A673 (cell line): ENCODE results near the gene MAN2A2. TPM values are rescaled to one million over a fixed set of nuclear protein-coding genes. Genes with fewer than 3 reads are reported as not detected.
"Not testable (repeated sequence)": the region's sequence is repeated elsewhere in the genome, so short reads cannot be mapped to it uniquely, and the experiment has no call there.

ENCODE experiments used
- BruUV-seq: library from RNA; stranded (reverse); fragments of 400-500 nt; replicated peaks from 2 replicates; lab custom pipeline; 2021; lab: Mats Ljungman, UMichigan
- CTCF ChIA-PET: fragments of 300-600 bp; sonication (Branson Sonifier 250); formaldehyde crosslinking; loops from one replicate; lab custom pipeline; 2022; ENCODE audit warnings: antibody characterized with exemption; lab: Charles Lee
- POLR2A ChIA-PET: fragments of 300-600 bp; sonication (Branson Sonifier 250); formaldehyde crosslinking; loops from one replicate; lab custom pipeline; 2022; ENCODE audit warnings: antibody characterized with exemption; ENCODE audit not compliant: low non-redundant PET; lab: Charles Lee
- DNase-seq: peaks from one replicate; pipeline ENCODE4 v3.0.0-alpha.2; 2015; ENCODE audit warnings: low spot score
- H3K27ac ChIP-seq: fragments of 200-600 bp; sonication (generic); 2 replicates; pipeline ENCODE4 v1.5.1; 2016; ENCODE audit warnings: mixed run types, low read depth, mild to moderate bottlenecking, mixed read lengths, antibody characterized with exemption, low read length; ENCODE audit not compliant: poor library complexity, severe bottlenecking
- H3K27me3 ChIP-seq: fragments of 200-600 bp; sonication (generic); replicated peaks from 2 replicates; pipeline ENCODE4 v1.6.1; 2017; ENCODE audit warnings: mixed run types, low read depth, mild to moderate bottlenecking, mixed read lengths, antibody characterized with exemption, low read length; ENCODE audit not compliant: insufficient read depth, poor library complexity
- H3K36me3 ChIP-seq: fragments of 200-600 bp; sonication (generic); 2 replicates; pipeline ENCODE4 v1.6.1; 2016; ENCODE audit warnings: mixed run types, mild to moderate bottlenecking, mixed read lengths, antibody characterized with exemption, low read length; ENCODE audit not compliant: insufficient read depth, poor library complexity, severe bottlenecking
- H3K4me1 ChIP-seq: fragments of 200-600 bp; sonication (generic); 2 replicates; pipeline ENCODE4 v1.6.1; 2017; ENCODE audit warnings: mixed run types, mild to moderate bottlenecking, mixed read lengths, antibody characterized with exemption, low read length; ENCODE audit not compliant: insufficient read depth, poor library complexity, severe bottlenecking
- H3K4me3 ChIP-seq: fragments of 200-600 bp; sonication (generic); 2 replicates; pipeline ENCODE4 v1.5.1; 2016; ENCODE audit warnings: low read depth, mixed run types, mild to moderate bottlenecking, mixed read lengths, low read length; ENCODE audit not compliant: poor library complexity, severe bottlenecking
- H3K9me3 ChIP-seq: fragments of 200-600 bp; sonication (generic); 2 replicates; pipeline ENCODE4 v1.6.1; 2016; ENCODE audit warnings: mixed run types, low read depth, mild to moderate bottlenecking, mixed read lengths, antibody characterized with exemption, low read length; ENCODE audit not compliant: poor library complexity, severe bottlenecking
- EZH2 ChIP-seq: fragments of 200-600 bp; sonication (generic); IDR thresholded peaks from 2 replicates; pipeline ENCODE4 v1.6.1; 2017; ENCODE audit warnings: borderline replicate concordance, low read depth, mild to moderate bottlenecking, mixed read lengths, antibody characterized with exemption, low read length; ENCODE audit not compliant: poor library complexity, severe bottlenecking
- intact Hi-C: fragments of 100-400 bp; cut with micrococcal nuclease; formaldehyde crosslinking; loops from one replicate; pipeline ENCODE4 v1.10.0; 2022; ENCODE audit not compliant: unreplicated experiment
- total RNA-seq: library from RNA; stranded (reverse); gene quantifications from 2 replicates; pipeline ENCODE4 v1.2.3, GENCODE V29; 2021
- TF ChIP-seq, protein P1 (sequence below): fragments of 300-800, 200-600 bp; sonication (generic); conservative IDR thresholded peaks from 2 replicates; pipeline ENCODE4 v1.5.1; 2017; ENCODE audit warnings: low read depth, mild to moderate bottlenecking, antibody characterized with exemption, low read length, moderate library complexity, mixed read lengths

Gene MAN2A2
- total RNA-seq, 1 experiment from 2014 or later, result 75.7 TPM

DNA sequence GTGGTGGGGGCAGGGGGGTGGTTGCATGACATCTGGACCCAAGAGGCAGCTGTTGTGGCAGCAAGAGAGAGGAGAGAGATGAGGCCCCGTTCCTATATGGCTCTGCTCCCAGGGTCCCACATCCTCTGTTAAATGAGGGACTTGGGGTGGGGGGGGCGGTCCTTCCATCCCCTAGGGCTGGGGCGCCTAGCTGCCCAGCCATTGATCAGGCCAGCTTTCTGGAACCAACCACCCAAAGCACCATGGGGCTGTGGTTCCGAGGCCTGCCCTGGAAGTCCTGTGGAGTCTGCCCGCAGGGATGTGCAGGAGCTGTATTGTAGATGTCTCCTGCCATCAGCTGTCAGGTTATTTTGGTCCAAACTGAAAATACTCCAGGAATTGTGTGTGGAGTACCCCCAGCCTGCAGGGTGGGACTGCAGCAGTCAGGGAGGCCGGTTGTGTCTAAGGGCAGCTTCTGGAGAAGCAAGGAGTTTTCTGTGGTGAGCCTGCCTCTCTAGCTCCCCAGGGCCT lies 29.6 kb upstream of the MAN2A2 start:
- no TSS peak for BruUV-seq
- intact Hi-C loops, result loop anchor here (5.0 kb wide), 1 partner anchor 211 kb away; no protein-coding TSS in a partner anchor
- H3K27ac ChIP-seq, result peak overlapping the region; percentile 90
- ChIA-PET CTCF (interaction anchor here (0.6 to 1.4 kb wide), 2 partner anchors 12 to 551 kb away, joined by 3 to 17 read pairs; no protein-coding TSS in a partner anchor), POLR2A (no interaction called here)
- H3K9me3 ChIP-seq, result no peaks in the 10 kb centered on the region
- no peak overlapping the region for H3K4me3 ChIP-seq
- H3K27me3 ChIP-seq, result no peaks in the 10 kb centered on the region
- peaks cover 39% of the 10 kb centered on the region for H3K4me1 ChIP-seq
- TF ChIP-seq, protein P1, sequence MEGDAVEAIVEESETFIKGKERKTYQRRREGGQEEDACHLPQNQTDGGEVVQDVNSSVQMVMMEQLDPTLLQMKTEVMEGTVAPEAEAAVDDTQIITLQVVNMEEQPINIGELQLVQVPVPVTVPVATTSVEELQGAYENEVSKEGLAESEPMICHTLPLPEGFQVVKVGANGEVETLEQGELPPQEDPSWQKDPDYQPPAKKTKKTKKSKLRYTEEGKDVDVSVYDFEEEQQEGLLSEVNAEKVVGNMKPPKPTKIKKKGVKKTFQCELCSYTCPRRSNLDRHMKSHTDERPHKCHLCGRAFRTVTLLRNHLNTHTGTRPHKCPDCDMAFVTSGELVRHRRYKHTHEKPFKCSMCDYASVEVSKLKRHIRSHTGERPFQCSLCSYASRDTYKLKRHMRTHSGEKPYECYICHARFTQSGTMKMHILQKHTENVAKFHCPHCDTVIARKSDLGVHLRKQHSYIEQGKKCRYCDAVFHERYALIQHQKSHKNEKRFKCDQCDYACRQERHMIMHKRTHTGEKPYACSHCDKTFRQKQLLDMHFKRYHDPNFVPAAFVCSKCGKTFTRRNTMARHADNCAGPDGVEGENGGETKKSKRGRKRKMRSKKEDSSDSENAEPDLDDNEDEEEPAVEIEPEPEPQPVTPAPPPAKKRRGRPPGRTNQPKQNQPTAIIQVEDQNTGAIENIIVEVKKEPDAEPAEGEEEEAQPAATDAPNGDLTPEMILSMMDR, result no peak
- TF ChIP-seq EZH2, result no peak
- peaks cover 25% of the 10 kb centered on the region for H3K36me3 ChIP-seq
- no peak for DNase-seq

DNA sequence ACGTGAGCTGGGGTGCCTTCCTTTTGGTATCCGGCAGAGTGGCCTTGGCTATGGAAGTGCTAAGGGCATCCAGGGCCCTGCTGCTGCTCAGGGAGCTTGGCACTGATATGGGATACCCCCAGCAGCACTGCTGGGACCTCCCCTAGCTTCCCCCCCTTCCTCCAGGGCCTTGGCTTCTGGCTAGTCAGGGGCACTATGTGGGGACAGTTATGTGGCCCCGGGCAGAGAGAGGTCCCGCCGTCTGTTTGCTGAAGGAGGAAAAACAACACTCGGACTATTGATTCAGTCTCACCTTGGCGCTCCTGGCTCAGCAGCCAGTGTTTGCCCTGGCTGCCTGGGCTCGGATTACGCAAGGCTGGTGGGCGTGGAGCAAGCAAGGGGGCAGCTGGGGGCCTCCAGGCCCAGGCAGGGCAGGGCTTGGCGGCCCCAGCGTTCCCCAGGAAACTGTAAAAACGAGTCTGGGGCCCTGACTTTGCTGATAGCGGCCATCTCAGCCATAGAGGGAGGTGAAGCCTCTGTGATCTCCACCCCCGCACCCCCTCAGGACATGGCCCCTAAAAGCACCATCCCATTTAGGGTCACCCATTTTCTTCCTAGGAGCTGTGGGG lies 29.0 kb upstream of the MAN2A2 start:
- no TSS peak for BruUV-seq
- H3K9me3 ChIP-seq, result no peaks in the 10 kb centered on the region
- H3K27me3 ChIP-seq, result no peaks in the 10 kb centered on the region
- TF ChIP-seq EZH2, result no peak
- TF ChIP-seq, protein P1, result no peak
- ChIA-PET POLR2A (no interaction called here), CTCF (interaction anchor here (0.6 to 1.4 kb wide), 2 partner anchors 12 to 552 kb away, joined by 3 to 17 read pairs; no protein-coding TSS in a partner anchor)
- H3K27ac ChIP-seq, result peak overlapping the region; percentile 90
- intact Hi-C loops, result loop anchor here (5.0 kb wide), 1 partner anchor 212 kb away; no protein-coding TSS in a partner anchor
- DNase-seq, result no peak
- peaks cover 33% of the 10 kb centered on the region for H3K4me1 ChIP-seq
- peaks cover 29% of the 10 kb centered on the region for H3K36me3 ChIP-seq
- no peak overlapping the region for H3K4me3 ChIP-seq

DNA sequence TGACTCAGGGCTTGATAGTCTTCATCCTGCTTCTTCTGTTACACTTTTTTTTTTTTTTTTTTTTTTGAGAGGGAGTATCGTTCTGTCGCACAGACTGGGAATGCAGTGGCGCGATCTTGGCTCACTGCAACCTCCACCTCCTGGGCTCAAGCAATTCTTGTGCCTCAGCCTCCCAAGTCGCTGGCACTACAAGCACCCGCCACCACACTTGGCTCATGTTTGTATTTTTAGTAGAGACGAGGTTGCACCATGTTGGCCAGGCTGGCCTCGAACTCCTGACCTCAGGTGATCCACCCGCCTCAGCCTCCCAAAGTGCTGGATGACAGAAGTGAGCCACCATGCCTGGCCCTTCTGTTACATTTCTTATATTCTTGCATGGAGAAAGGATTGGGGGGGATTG lies 28.1 kb upstream of the MAN2A2 start:
- CTCF ChIA-PET, H3K27me3 ChIP-seq: not testable (repeated sequence)

GRCh38 chr15:90875549-90875981 lies 27.5 kb upstream of the MAN2A2 start:
- intact Hi-C loops, result no loop called here
- Histone ChIP-seq H3K36me3 (peaks cover 38% of the 10 kb centered on the region), H3K27ac (no peak overlapping the region), H3K27me3 (no peaks in the 10 kb centered on the region), H3K4me1 (peaks cover 19% of the 10 kb centered on the region), H3K9me3 (no peaks in the 10 kb centered on the region), H3K4me3 (no peak overlapping the region)
- POLR2A ChIA-PET, result no interaction called here
- CTCF ChIA-PET, result no interaction called here
- no peak for DNase-seq
- BruUV-seq, result no TSS peak
- no peak for TF ChIP-seq EZH2
- TF ChIP-seq, protein P1, result no peak

More for the DNA sequence above, 28.1 kb upstream of the MAN2A2 start:
- H3K27ac ChIP-seq, H3K9me3 ChIP-seq, POLR2A ChIA-PET, BruUV-seq, H3K4me3 ChIP-seq, DNase-seq: not testable (repeated sequence)
- Histone ChIP-seq H3K4me1 (peaks cover 24% of the 10 kb centered on the region), H3K36me3 (peaks cover 34% of the 10 kb centered on the region)
- intact Hi-C loops, result loop anchor here (5.0 kb wide), 1 partner anchor 213 kb away; no protein-coding TSS in a partner anchor
